HG02973 (cell line): ENCODE measurements around the gene BBS1.
A peak's percentile ranks its signal among the peaks of the same experiment; 100 is the strongest.
"Not testable (repeated sequence)": the region's sequence is repeated elsewhere in the genome, so short reads cannot be mapped to it uniquely, and the experiment has no call there.

Experiments
- ATAC-seq: cut with Tn5 transposase; IDR thresholded peaks from one replicate; pipeline ENCODE4 v1.9.1; 2021; ENCODE audit warnings: moderate library complexity; ENCODE audit not compliant: unreplicated experiment

The BBS1 gene

GRCh38 chr11:66523611-66524010 is 13.2 kb downstream of the BBS1 start:
- ATAC-seq: no peak

- ATAC-seq: no peak
These were observed 14.0 kb downstream of the BBS1 start for GRCh38 chr11:66524304-66525040.

GRCh38 chr11:66529069-66529468 is 18.6 kb downstream of the BBS1 start:
- ATAC-seq: no peak

GRCh38 chr11:66529655-66530054 is 19.2 kb downstream of the BBS1 start:
- no peak for ATAC-seq

GRCh38 chr11:66530927-66531709 is 20.7 kb downstream of the BBS1 start:
- ATAC-seq: no peak

- no peak for ATAC-seq
These were observed 21.4 kb downstream of the BBS1 start for GRCh38 chr11:66531841-66532240.

- ATAC-seq: no peak
These were observed 22.3 kb downstream of the BBS1 start for GRCh38 chr11:66532784-66533183.

GRCh38 chr11:66539170-66539869 is 28.9 kb downstream of the BBS1 start:
- ATAC-seq: no peak

GRCh38 chr11:66539870-66540213 is 29.4 kb downstream of the BBS1 start:
- ATAC-seq: no peak

GRCh38 chr11:66540598-66540997 is 30.2 kb downstream of the BBS1 start:
- not testable (repeated sequence) for ATAC-seq

GRCh38 chr11:66541892-66542291 is 31.5 kb downstream of the BBS1 start:
- no peak for ATAC-seq

- ATAC-seq: no peak
These were observed 31.9 kb downstream of the BBS1 start for GRCh38 chr11:66542362-66542761.

- no peak for ATAC-seq
These were observed 33.0 kb downstream of the BBS1 start for GRCh38 chr11:66543263-66544107.

GRCh38 chr11:66544952-66545351 is 34.5 kb downstream of the BBS1 start:
- ATAC-seq: not testable (repeated sequence)

- peak; percentile 77 for ATAC-seq
These were observed 35.4 kb downstream of the BBS1 start, which contains the start of gene ZDHHC24 for GRCh38 chr11:66545701-66546367. ZDHHC24 (minus strand) TSS chr11:66546048; CDS start chr11:66546003, 45 bp downstream.

GRCh38 chr11:66546368-66546965 is 36.0 kb downstream of the BBS1 start, which contains the start of gene ACTN3:
ACTN3 (plus strand) TSS chr11:66546903; CDS start chr11:66546938, 35 bp downstream.
- no peak for ATAC-seq

GRCh38 chr11:66546966-66547661 is 36.7 kb downstream of the BBS1 start:
- ATAC-seq: no peak

GRCh38 chr11:66547662-66548009 is 37.2 kb downstream of the BBS1 start:
- no peak for ATAC-seq

- ATAC-seq: no peak
These were observed 37.6 kb downstream of the BBS1 start for GRCh38 chr11:66548041-66548440.
